ENCODE data around the gene SLC25A45.
A peak's percentile ranks its signal among the peaks of the same experiment; 100 is the strongest.
"Not testable (repeated sequence)": the region's sequence is repeated elsewhere in the genome, so short reads cannot be mapped to it uniquely, and the experiment has no call there.

The SLC25A45 gene

DNA sequence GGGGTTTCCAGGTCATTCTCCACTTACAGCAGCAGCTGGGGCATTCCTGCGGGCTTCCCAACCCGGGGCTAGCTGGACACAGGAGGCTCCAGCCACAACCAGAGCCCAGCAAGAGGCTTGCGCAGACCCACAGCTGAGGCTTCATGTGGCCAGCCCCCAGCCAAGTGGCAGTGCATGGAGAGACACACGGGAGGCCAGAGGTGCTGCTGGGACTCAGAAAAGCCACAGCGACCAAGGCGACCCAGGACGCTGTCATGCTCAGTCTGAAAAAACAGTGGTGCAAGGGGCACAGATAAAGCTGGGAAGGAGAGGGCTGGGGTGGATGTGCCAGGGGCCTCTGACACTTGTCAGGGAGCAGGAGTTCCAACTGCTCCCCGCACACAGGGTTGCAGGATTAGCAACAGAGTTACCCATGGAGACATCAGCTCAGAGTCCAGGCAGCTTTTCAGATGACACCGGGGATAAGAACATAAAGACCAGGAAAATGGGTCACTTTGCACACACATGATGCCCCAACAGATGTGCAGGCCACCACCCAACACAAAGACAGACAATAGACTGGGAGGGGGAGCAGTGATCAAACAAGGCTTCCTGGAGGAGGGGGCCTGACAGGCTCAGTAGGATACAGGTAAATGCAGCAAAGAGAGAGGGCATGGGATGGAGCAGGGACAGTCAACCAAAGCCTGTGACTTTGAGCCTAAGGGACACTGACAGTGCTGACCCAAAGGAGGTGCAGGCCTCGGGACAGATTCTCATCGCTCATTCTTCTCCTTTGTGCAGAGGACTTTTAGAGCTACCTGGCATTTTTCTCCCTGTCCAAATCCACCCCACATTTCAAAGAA, 33.3 kb upstream of the SLC25A45 start:
- Histone ChIP-seq H3K27me3 (replicated peaks) (no peaks in the 10 kb centered on the region), H3K27ac (peak overlapping the region; percentile 35), H3K4me3 (ENCODE audit: low read depth, low read length) (peak overlapping the region; percentile 20), H3K36me3 (replicated peaks) (peaks cover 13% of the 10 kb centered on the region)
- TF ChIP-seq, protein P1, sequence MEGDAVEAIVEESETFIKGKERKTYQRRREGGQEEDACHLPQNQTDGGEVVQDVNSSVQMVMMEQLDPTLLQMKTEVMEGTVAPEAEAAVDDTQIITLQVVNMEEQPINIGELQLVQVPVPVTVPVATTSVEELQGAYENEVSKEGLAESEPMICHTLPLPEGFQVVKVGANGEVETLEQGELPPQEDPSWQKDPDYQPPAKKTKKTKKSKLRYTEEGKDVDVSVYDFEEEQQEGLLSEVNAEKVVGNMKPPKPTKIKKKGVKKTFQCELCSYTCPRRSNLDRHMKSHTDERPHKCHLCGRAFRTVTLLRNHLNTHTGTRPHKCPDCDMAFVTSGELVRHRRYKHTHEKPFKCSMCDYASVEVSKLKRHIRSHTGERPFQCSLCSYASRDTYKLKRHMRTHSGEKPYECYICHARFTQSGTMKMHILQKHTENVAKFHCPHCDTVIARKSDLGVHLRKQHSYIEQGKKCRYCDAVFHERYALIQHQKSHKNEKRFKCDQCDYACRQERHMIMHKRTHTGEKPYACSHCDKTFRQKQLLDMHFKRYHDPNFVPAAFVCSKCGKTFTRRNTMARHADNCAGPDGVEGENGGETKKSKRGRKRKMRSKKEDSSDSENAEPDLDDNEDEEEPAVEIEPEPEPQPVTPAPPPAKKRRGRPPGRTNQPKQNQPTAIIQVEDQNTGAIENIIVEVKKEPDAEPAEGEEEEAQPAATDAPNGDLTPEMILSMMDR (IDR thresholded peaks at IDR 0.05; ENCODE audit: low read depth, low read length, missing control alignments): no peak
- in situ Hi-C loops (cut with HindIII; ENCODE audit: low pct_ligation_motif_present, low sequenced_read_pairs): no loop called here
- DNase-seq: no peak

DNA sequence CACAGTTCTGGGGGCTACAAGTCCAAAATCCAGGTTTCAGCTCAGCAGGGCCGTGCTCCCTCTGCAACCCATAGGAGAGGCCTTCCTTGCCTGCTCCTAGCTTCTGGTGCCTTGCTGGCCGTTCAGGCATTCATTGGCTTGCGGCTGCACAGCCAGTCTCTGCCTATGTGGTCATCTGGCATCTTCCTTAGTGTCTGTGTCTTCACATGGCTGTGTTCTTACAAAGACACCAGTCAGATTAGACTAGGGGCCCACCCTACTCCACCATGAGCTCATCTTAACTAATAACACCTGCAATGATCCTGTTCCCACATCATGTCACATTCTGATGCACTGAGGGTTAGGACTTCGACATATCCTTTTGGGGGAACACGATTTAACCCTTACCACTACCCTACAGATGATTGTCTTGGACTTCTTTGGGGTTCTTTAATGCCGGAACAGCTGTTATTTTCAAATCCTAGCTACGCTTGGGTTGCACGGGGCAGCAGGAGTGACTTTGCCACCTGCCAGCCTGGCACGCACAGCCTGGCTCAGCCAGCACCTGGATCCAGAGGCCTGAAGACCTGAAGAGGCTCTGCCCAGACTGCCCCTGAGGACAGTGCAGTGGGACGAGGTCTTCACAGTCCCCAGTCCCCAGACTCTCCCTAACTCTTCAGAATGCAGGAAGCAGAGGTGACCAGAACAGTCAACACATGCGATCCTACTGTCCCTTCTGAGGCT, 32.5 kb upstream of the SLC25A45 start:
- DNase-seq: no peak
- H3K27me3 ChIP-seq (replicated peaks): no peaks in the 10 kb centered on the region
- TF ChIP-seq, protein P1 (IDR thresholded peaks at IDR 0.05; ENCODE audit: low read depth, low read length, missing control alignments): no peak
- H3K36me3 ChIP-seq (replicated peaks): peaks cover 18% of the 10 kb centered on the region
- in situ Hi-C loops (cut with HindIII; ENCODE audit: low pct_ligation_motif_present, low sequenced_read_pairs): no loop called here
- H3K27ac ChIP-seq: no peak overlapping the region
- H3K4me3 ChIP-seq (ENCODE audit: low read depth, low read length): no peak overlapping the region

DNA sequence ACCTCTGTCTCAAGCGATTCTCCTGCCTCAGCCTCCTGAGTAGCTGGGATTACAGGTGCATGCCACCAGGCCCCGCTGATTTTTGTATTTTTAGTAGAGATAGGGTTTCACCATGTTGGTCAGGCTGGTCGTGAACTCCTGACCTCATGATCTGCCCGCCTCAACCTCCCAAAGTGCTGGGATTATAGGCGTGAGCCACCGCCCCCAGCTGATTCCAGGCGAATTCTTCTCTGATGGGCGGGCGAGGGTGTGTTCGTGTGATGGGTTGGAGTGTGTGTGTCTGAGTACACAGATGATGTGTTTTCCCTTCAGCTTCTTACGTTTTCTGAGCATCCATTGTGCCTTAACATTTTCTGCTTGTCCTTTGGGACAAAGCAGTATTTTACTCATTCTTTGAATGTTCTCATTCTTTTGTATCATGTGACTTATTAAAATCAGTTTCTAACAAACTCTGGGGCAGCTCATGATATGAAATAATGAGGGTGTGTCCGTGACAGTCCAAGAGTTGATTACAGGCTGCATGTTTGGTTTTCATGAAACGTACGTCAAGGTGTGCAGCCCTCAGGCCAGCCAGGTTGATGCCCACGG, 30.7 kb upstream of the SLC25A45 start:
- H3K27ac ChIP-seq; DNase-seq; H3K27me3 ChIP-seq (replicated peaks); H3K4me3 ChIP-seq (ENCODE audit: low read depth, low read length); in situ Hi-C loops (cut with HindIII; ENCODE audit: low pct_ligation_motif_present, low sequenced_read_pairs): not testable (repeated sequence)
- peaks cover 34% of the 10 kb centered on the region for H3K36me3 ChIP-seq (replicated peaks)

DNA sequence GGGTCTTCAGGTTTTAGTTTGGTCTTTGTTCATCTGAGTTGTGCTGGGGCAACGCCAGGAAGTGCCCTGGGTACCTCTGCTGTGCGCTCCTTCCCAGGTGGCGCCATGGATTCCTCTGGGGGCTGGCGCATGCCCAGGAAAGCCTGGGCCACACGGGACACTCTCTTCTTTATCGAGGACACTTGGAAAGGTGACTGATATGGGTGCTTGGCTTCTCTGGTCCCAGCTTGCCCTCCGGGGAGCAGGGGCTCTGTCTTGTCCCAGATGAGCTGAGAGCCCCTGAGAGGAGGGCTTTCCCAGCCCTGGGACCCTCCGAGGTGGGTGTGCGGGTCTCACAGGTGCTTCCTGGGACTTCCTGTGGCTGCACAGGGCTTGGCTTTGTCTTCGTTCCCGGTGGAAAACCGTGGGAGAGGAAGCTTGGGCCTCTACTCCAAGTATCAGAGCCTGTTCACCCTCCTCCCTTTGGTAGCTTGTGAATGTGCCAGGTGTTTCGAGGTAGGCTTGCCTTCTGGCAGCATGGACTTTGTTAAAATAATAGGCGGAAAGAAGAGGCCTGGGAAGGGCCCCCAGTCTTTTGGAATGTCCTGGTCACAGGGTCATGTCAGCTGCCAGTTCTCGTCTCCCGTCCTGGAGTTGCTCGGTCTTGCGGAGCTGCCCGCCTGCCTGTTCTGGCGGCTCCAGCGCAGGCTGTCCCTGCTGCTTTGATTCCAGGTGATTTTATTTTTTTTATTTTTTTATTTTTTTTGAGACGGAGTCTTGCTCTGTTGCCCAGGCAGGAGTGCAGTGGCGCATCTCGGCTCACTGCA, 30.0 kb upstream of the SLC25A45 start:
- DNase-seq: no peak
- Histone ChIP-seq H3K27ac (no peak overlapping the region), H3K27me3 (replicated peaks) (no peaks in the 10 kb centered on the region), H3K36me3 (replicated peaks) (peaks cover 38% of the 10 kb centered on the region), H3K4me3 (ENCODE audit: low read depth, low read length) (no peak overlapping the region)
- in situ Hi-C loops (cut with HindIII; ENCODE audit: low pct_ligation_motif_present, low sequenced_read_pairs): no loop called here
- TF ChIP-seq, protein P1 (IDR thresholded peaks at IDR 0.05; ENCODE audit: low read depth, low read length, missing control alignments): no peak

DNA sequence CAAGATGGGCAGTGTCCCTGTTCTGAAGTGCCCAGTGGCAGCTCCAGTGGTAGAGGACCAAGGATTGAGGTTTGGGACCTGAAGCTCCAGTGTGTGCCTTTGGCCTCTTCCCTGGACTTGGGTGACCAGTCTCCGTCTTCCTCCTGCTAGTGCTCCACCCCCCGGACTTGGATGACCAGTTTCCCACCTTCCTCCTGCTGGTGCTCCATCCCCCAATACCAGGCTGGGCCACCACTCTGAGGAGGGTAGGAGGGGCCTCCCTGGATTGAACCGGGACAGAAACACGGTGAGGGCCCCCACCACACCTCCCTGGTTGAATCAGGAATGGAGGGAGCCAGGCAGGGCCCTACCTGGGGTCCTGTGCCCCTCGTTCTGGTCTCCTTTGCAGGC, 29.2 kb upstream of the SLC25A45 start:
- Histone ChIP-seq H3K27ac (no peak overlapping the region), H3K4me3 (ENCODE audit: low read depth, low read length) (no peak overlapping the region), H3K27me3 (replicated peaks) (no peaks in the 10 kb centered on the region), H3K36me3 (replicated peaks) (peaks cover 44% of the 10 kb centered on the region)
- no peak for DNase-seq
- in situ Hi-C loops (cut with HindIII; ENCODE audit: low pct_ligation_motif_present, low sequenced_read_pairs): no loop called here
- TF ChIP-seq, protein P1 (IDR thresholded peaks at IDR 0.05; ENCODE audit: low read depth, low read length, missing control alignments): no peak
